D721Med (cell line): ENCODE data around the gene OTUD6A.
"Not testable (repeated sequence)": the region's sequence is repeated elsewhere in the genome, so short reads cannot be mapped to it uniquely, and the experiment has no call there.

ENCODE experiments used
- DNase-seq: peaks from one replicate; pipeline ENCODE4 v3.0.0; 2011; ENCODE audit warnings: low spot score; ENCODE audit not compliant: insufficient read length
- FAIRE-seq: peaks from 2 replicates; lab custom pipeline; 2011; peaks lifted over from hg19 to GRCh38; lab: Jason Lieb, UNC
- TF ChIP-seq, protein P1 (sequence below): IDR thresholded peaks from 2 replicates; pipeline ENCODE4 v1.5.1; 2012; ENCODE audit warnings: mild to moderate bottlenecking, control low read depth; ENCODE audit not compliant: insufficient read depth; ENCODE audit errors: missing control alignments

OTUD6A gene

DNA sequence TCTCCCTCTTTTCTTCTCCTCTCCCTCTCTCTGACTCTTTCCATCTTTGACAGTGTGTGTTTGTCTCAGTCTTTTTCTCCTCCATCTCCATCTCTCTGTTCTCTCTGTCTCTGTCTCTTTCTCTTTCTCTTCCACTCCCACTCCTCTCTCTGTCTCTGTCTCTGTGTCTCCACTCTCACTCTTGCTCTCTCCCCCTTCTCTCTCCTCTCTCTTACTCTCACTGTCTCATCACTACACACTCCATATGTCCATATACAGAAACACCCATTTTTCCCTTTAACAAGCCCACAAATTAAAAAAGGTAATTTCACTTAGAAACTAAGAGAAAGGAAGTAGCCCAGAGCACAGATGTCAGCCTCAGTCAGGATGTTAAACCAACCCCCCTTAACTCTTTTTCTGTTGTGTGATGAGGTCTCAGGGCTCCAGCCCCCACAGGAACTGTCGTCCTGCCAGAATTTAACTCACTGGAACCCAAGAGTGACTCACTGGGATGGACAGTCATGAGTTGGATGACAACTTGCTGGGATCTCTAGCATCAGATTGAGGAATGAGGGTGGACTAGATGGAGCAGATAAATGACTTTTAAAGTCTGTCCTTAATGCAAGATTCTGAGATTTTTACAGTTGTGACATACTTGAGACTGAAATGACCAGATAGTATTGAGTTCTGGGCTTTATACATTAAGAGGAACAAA, 27.5 kb downstream of the OTUD6A start:
- DNase-seq (no peak), FAIRE-seq (no peak)
- TF ChIP-seq, protein P1, sequence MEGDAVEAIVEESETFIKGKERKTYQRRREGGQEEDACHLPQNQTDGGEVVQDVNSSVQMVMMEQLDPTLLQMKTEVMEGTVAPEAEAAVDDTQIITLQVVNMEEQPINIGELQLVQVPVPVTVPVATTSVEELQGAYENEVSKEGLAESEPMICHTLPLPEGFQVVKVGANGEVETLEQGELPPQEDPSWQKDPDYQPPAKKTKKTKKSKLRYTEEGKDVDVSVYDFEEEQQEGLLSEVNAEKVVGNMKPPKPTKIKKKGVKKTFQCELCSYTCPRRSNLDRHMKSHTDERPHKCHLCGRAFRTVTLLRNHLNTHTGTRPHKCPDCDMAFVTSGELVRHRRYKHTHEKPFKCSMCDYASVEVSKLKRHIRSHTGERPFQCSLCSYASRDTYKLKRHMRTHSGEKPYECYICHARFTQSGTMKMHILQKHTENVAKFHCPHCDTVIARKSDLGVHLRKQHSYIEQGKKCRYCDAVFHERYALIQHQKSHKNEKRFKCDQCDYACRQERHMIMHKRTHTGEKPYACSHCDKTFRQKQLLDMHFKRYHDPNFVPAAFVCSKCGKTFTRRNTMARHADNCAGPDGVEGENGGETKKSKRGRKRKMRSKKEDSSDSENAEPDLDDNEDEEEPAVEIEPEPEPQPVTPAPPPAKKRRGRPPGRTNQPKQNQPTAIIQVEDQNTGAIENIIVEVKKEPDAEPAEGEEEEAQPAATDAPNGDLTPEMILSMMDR: no peak

DNA sequence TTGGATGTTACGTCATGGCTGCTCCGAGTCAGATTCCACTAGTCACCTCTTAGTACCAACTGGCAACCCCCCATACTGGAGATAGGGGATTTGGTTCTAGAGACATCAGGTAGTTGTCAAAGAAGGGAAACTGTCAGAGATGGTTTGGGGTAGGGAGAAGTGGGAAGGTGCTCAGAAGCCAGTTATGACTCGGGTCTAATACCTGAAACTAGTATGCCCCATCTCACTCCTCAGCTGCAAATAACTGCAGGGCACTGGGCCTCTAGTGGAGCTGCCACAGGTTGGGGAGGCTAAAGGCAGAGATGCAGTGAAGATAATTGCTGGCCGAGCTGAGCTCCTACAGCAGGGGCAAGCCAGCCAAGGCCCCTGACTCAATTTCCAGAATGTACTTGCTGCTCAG, 30.0 kb downstream of the OTUD6A start:
- TF ChIP-seq, protein P1: no peak
- no peak for FAIRE-seq
- DNase-seq: no peak

DNA sequence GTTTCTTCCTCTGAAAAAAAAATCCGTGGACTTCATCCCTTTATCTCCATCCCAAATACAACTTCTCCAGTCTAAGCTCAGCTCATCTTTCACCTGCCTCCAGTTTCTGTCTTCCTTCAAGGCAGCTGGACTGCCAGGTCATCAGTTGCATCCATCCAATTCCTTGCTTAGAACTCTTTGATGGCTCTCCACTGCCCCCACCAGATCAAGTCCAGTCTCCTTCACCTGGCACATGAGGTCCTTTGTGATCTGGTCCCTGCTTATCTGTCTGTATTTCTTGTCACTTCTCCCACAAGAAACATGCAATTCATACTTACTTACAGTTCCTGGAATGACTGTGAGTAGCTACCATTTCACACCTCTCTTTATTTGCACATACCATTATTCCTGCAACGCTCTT, 33.8 kb downstream of the OTUD6A start:
- TF ChIP-seq, protein P1: peak; percentile 29
- FAIRE-seq: no peak
- DNase-seq: no peak

DNA sequence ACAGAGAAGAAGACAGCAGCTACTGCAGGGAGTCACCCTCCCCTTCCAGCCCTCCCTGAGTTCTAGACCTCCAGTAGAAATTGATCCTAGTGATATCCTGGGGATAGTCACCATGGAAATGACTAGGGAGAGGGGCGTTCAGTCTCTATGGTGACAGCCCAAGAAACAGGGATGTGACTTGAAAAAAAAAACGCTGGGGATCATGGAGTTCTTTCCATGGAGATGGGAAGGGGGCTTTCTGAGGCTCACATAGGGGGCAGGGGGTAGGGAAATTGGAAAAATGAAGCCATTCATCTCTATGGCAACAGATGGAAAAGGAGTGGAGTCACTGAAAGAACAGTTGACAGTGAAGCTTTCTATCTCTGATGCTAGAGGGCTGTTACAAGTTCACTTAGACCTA, 43.0 kb downstream of the OTUD6A start:
- TF ChIP-seq, protein P1: no peak
- FAIRE-seq (no peak), DNase-seq (no peak)

DNA sequence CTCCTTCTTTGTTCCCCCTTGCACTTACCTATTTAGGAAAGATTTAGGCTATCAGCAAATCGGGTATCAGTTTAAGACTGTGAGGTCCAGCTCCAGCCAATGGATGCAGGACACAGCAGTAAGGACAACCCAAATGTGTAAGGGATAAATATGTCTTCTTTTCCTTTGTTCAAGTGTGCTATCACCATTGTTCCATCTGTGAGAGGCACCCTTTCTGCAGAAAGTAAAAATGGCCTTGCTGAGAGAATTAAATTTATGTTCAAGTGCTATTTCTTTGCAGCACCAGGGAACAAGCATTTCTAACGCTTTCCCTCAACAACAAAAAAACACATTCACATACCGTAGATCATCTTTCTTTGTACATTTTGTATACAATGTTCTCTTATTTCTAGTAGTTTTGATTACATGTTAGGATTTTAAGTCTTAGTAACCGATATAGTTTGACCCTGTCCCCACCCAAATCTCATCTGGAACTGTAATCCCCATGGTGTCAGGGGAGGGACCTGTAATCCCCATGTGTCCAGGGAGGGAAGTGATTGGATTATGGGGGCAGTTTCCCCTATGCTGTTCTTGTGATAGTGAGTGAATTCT, 49.3 kb downstream of the OTUD6A start:
- not testable (repeated sequence) for FAIRE-seq, DNase-seq
